Osteocyte (in vitro differentiated cells): ENCODE results near the gene RBM23. TPM values are rescaled to one million over a fixed set of nuclear protein-coding genes. Genes with fewer than 3 reads are reported as not detected.

ENCODE experiments used
- DNase-seq: peaks from one replicate; pipeline ENCODE4 v3.0.0; 2021; ENCODE audit warnings: mixed read lengths; ENCODE audit not compliant: unreplicated experiment; ENCODE audit errors: extremely low spot score
- H3K27ac Mint-ChIP-seq: one replicate; pipeline ENCODE4 v1.8.0; 2021; ENCODE audit warnings: mild to moderate bottlenecking, mixed read lengths; ENCODE audit not compliant: unreplicated experiment
- H3K27me3 Mint-ChIP-seq: one replicate; pipeline ENCODE4 v1.8.0; 2021; ENCODE audit warnings: mixed read lengths; ENCODE audit not compliant: unreplicated experiment
- H3K36me3 Mint-ChIP-seq: one replicate; pipeline ENCODE4 v1.8.0; 2021; ENCODE audit warnings: mixed read lengths; ENCODE audit not compliant: unreplicated experiment
- H3K4me1 Mint-ChIP-seq: one replicate; pipeline ENCODE4 v1.8.0; 2021; ENCODE audit warnings: mixed read lengths; ENCODE audit not compliant: unreplicated experiment
- H3K4me3 Mint-ChIP-seq: one replicate; pipeline ENCODE4 v1.8.0; 2021; ENCODE audit warnings: mild to moderate bottlenecking, moderate library complexity, mixed read lengths; ENCODE audit not compliant: unreplicated experiment
- H3K9me3 Mint-ChIP-seq: one replicate; pipeline ENCODE4 v1.8.0; 2021; ENCODE audit warnings: mixed read lengths; ENCODE audit not compliant: unreplicated experiment
- CTCF ChIP-seq: fragments of 200-600 bp; sonication (generic); IDR thresholded peaks from 2 replicates; pipeline ENCODE4 v1.5.0; 2021; ENCODE audit warnings: antibody characterized with exemption, mild to moderate bottlenecking, moderate library complexity
- total RNA-seq: library from RNA; stranded (reverse); gene quantifications from 2 replicates; pipeline ENCODE4 v1.2.1, GENCODE V29; 2021

Gene RBM23
- total RNA-seq, 1 donor from 2014 or later: 93.3 TPM

- no peak for TF ChIP-seq CTCF
- H3K27me3 Mint-ChIP-seq: no peaks in the 10 kb centered on the region
- H3K27ac Mint-ChIP-seq: peak overlapping the region; percentile 87
- DNase-seq: no peak
- H3K9me3 Mint-ChIP-seq: no peaks in the 10 kb centered on the region
- peak overlapping the region; percentile 82 for H3K4me3 Mint-ChIP-seq
- H3K36me3 Mint-ChIP-seq: peaks cover 17% of the 10 kb centered on the region
- H3K4me1 Mint-ChIP-seq: peaks cover 17% of the 10 kb centered on the region
Observed at GRCh38 chr14:22872833-22873520, 46.0 kb downstream of the RBM23 start.

- peaks cover 11% of the 10 kb centered on the region for H3K36me3 Mint-ChIP-seq
- no peaks in the 10 kb centered on the region for H3K27me3 Mint-ChIP-seq
- H3K27ac Mint-ChIP-seq: peak overlapping the region; percentile 87
- peak overlapping the region; percentile 82 for H3K4me3 Mint-ChIP-seq
- H3K9me3 Mint-ChIP-seq: no peaks in the 10 kb centered on the region
- DNase-seq: peak; percentile 92
- peaks cover 17% of the 10 kb centered on the region for H3K4me1 Mint-ChIP-seq
- peak; percentile 92 for TF ChIP-seq CTCF
Observed at GRCh38 chr14:22872033-22872832, 46.7 kb downstream of the RBM23 start.

GRCh38 chr14:22871224-22872032 is 47.5 kb downstream of the RBM23 start, which contains the start of gene LRP10:
TSS of gene LRP10 (plus strand) at chr14:22871740. CDS start at chr14:22872304, 564 bp downstream.
- peak; percentile 93 for DNase-seq
- H3K9me3 Mint-ChIP-seq: no peaks in the 10 kb centered on the region
- peaks cover 17% of the 10 kb centered on the region for H3K4me1 Mint-ChIP-seq
- peaks cover 11% of the 10 kb centered on the region for H3K36me3 Mint-ChIP-seq
- no peak for TF ChIP-seq CTCF
- peak within 1 kb of the TSS; percentile 98 for H3K27ac Mint-ChIP-seq
- no peaks in the 10 kb centered on the region for H3K27me3 Mint-ChIP-seq
- peak within 1 kb of the TSS; percentile 82 for H3K4me3 Mint-ChIP-seq

GRCh38 chr14:22870811-22871223 is 48.1 kb downstream of the RBM23 start:
- Mint-ChIP-seq H3K4me1 (peaks cover 17% of the 10 kb centered on the region), H3K36me3 (peaks cover 5% of the 10 kb centered on the region), H3K4me3 (peak overlapping the region; percentile 82), H3K9me3 (no peaks in the 10 kb centered on the region), H3K27me3 (no peaks in the 10 kb centered on the region), H3K27ac (peak overlapping the region; percentile 98)
- no peak for DNase-seq
- no peak for TF ChIP-seq CTCF
